Activated T-cell treated with anti-CD3 and anti-CD28 coated beads for 1 hour (primary cell): ENCODE measurements around the gene DDX5.
"Not testable (repeated sequence)": the region's sequence is repeated elsewhere in the genome, so short reads cannot be mapped to it uniquely, and the experiment has no call there.

Experiments
- DNase-seq: peaks from one replicate; pipeline ENCODE4 v3.0.0-alpha.2; 2020; ENCODE audit warnings: low read depth

The DDX5 gene

DNA sequence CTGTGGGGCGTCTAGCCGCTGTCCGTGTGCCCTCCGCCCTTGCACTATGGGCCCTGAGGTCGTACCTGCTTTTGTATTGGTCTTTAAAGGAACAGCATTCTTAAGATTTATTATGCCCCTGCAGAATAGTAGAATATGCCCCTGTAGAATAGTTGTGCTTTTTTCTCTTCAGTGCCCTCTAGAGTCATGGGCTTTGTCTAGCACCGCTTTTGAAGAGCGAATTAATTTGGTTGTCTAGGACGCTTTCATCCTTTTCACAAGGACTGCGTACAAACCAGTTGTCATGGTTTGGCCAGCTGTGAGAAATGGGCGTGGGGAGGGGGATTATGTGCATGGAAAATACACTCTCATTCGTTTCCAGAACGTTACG, 1.3 kb upstream of the DDX5 start:
- peak; percentile 10 for DNase-seq

GRCh38 chr17:64506576-64507412, 705 bp upstream of the DDX5 start, which contains the start of gene CEP95:
TSS of gene CEP95 (plus strand) at chr17:64506977. CDS start at chr17:64507098, 121 bp downstream.
- DNase-seq = peak; percentile 91

DNA sequence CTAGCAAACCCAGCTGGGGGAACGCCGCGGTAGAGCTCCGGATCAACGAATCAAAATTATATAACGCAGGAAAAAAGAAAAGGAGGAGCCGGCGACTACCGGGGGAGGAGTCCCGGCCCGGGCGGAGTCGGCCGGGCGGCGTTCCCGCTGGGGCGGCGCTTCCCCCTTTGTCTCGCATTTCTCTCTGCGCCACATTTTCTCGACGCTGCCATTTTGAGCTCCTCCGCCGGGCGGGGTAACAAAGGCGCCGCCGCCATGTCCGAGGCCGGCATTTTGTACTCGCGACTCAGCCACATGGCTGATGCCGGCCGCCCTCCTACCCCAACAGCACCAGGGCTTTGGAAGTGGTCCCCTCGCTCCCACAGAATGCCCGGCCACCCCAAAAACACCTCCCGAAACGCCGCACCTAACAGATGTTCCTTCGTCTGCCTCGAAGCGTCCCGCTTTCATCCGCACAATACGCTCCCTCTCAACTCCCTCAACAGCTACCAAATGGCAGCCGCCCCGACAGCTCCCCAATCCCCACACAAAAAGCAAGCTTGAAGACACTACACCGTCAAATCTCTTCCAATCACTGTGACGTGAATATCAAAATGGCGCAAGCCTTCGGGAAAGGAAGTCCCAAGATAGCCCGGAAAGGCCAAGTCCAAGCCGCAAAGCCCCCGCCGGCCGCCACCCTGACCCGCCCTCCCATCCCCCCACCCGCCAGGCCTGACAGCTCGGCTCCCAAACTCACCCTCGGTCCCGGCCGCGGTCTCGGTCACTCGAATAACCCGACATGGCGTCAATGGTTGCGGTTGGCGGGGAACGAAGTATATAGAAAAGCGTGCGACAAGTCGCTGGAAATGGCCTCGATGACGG, 519 bp downstream of the DDX5 start:
- DNase-seq = peak; percentile 77

DNA sequence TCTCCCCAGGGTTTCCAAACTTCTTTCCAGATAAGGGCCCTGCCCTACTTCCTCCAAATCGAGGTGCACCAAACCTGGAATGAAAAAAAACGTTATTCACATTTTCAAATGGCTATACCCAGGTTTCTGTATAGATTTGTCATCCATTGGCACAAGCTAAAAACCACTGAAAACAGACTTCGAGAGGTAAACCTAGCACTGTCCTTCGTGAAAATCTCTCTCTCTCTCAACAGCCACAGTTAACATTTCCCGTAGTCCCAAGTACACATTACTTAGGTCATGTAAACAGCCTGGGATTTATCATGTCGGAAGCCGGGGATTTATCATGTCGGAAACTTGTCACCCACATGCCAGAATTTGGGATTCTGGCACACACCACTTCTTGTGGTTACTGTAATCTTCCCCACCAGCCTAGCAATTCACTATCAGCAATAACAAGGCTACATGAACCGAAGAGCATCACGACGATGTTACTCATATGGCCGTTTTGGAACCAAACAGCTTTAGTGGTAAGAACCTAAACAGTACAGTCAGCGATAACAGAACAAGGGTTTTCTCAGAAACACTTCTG, 1.2 kb downstream of the DDX5 start:
- no peak for DNase-seq

- no peak for DNase-seq
Observed at GRCh38 chr17:64503821-64504768, 2.0 kb downstream of the DDX5 start.

GRCh38 chr17:64503341-64503740, 2.7 kb downstream of the DDX5 start:
- DNase-seq = no peak

DNA sequence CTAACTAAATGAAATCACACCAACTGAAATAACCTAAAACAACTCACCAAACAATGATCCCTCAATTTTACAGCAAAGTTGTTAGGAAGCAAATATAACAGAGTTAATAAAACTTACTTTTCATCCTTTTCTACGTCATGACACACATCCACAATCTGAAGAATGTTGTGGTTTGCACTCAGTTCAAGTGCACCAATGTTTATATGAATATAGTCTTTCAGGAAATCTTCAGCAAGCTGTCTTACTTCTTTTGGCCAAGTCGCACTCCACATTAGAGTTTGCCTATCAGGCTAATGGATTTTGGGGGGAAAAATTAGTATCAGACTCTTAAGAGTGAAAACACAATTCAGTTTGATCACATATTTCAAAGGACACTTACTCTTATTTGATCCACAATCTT, 3.3 kb downstream of the DDX5 start:
- DNase-seq = no peak

GRCh38 chr17:64502021-64502420, 4.1 kb downstream of the DDX5 start:
- DNase-seq = no peak

DNA sequence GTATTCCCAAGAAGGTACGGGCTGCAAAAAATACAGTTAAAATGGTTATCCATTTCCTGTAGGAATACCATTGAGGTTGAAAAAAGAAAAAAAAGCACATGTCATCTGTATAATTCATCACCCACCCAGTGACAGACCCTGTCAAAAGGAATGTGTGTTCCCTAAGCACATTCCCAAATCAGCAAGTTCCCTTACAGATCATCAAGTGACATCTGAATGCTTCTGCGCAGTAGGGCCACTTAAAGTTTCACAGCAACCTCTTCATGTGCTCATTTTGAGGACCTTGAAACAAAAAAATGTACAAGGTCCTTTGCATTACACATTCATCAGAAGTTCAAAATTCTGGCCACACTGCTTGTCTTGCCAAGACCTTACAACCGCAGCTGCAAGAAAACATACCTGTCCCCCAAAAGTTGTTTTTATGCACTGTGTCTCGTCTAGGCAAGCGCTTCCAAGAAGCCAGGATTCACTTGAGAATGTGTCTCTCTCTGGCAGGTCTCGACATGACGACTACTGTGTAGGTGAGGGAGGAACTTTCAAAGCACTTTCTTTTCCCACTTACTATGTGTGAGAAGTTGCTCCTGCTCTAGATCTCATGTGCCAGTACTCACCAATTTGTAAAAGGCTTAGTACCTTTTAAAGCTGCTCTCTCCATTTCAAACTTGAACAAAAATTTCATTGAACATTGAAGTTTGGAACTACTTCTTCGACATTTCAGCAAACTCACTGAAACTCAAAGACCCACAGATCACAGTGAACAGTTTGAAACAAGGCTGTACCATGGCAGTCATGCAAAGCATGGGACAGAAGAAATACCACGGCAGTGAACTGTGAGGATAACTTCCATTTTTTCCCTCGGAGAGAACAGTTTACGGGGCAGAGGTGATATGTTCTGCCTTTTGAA, 5.0 kb downstream of the DDX5 start:
- DNase-seq = no peak

DNA sequence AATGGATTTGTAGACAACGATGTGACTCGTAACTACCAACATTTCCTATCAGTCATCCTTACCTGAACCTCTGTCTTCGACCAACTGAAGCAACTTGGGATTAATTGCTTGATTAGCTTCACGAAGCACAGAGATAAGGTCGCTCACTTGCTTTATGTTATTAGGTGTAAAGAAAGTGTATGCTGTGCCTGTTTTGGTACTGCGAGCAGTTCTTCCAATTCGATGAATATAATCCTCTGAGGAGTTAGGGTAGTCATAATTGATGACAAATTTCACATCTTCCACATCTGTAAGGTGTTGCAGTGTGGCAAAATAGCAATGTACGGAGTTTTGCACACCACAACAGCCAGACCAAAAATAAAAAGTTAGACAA, 5.6 kb downstream of the DDX5 start:
- no peak for DNase-seq

- DNase-seq = no peak
Observed at GRCh38 chr17:64499805-64500486, 6.1 kb downstream of the DDX5 start.

DNA sequence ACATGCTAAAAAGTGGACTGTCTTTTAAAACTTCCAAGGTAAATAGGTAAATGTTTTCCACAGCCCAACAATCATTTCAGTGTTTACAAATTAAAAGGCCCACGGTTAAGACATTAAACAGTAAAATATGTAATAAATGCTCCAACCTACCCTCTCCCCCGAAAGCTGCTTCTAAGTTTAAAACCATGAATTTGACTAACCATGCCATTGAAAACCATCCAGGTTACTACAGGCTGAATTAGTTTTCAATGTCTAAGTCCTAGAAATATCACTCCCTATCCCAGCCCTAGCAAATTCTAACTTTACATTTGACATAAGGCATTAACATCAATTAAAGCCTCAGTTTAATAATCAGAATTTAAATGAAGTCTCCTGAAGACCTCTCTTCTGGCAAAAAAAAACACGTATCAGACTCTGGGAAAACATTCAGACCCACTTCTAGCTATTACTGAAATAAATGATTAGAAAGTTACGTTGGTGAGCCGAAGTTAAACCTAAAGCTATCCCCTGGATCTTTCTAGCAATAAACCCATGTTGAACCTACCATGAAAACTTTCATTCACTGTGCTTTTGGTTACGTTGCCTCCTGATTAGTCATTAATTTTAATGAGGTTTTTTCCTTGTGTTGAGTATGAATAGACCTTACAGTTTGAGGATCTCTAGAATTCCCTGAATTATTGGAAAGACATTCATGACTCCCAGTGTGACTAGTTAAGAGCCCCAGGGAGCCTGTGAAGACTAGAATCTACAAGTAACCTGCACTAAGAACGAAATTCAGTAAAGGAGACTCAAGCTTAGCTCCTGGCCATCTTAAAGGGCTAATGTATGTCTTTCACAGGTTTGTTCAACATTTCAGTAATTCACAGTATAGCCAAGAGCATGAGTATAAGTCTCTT, 7.5 kb downstream of the DDX5 start:
- no peak for DNase-seq

- no peak for DNase-seq
Observed at GRCh38 chr17:64497565-64498035, 8.5 kb downstream of the DDX5 start.

DNA sequence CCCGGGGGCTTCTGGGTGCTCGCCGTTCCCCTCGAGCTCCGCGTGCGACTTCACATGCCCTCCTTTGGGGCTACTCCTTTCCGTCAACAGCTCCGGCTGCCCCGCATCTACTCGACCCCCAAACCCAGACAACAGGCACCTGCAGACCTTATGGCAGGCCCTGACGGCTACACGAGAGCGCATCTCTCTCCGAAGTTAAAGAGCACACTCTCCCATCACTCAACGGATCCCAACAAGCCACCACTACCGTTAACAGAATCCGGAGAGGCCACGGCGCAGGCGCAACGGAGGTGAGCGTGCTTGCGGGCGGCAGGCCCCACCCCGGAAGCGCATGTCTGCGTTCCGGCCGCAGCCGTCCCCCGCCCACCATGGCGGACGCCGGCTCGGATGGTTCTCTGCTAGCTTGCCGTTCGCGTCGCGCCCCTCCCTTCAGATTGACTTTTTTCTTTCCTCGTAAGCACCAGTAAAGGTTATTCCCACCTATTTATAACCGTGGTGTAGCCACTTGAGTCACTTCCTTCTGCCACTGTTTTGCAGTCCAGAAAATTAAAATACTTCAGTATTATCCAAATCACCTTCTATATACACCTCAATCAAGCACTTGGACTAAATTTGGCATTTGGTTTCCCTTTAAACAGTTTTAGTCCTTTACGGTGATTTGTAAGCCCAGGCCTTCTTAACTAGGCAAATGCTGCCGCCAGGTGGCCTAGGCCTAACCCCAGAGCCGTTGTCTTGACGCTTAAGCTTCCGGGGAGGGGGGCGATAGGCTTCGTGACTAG, 9.1 kb downstream of the DDX5 start, which contains the start of gene POLG2:
Gene POLG2 (minus strand): TSS at position 269 of the 779 bp plus-strand sequence. CDS start 86 bp downstream, at position 183.
- DNase-seq = peak; percentile 96

- no peak for DNase-seq
Observed at GRCh38 chr17:64496348-64496785, 9.7 kb downstream of the DDX5 start.

DNA sequence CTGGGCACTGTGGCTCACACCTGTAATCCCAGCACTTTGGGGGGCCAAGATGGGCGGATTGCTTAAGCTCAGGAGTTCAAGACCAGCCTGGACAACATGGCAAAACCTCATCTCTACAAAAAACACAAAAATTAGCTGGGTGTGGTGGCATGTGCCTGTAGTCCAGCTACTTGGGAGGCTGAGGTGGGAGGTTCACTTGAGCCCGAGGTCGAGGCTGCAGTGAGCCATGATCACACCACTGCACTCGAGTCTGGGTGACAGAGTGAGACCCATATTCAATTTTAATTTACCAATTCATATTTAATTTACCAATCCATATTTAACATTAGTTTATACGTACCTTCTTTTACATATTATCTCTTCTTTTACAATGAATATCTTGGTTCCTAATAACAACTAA, 10.8 kb downstream of the DDX5 start:
- DNase-seq = not testable (repeated sequence)

GRCh38 chr17:64494121-64494520, 12.0 kb downstream of the DDX5 start:
- DNase-seq = no peak
